Karpas-422 (cell line): Measurements from ENCODE around the gene TRA2A. TPM values are rescaled to one million over a fixed set of nuclear protein-coding genes. Genes with fewer than 3 reads are reported as not detected.

Experiments
- DNase-seq: peaks from one replicate; pipeline ENCODE4 v3.0.0-alpha.2; 2015
- H2AFZ ChIP-seq: fragments of 200-600 bp; sonication (generic); 2 replicates; pipeline ENCODE4 v1.6.1; 2014; ENCODE audit warnings: antibody characterized with exemption, low read length, mixed read lengths
- H3K27ac ChIP-seq: fragments of 200-600 bp; sonication (generic); 2 replicates; pipeline ENCODE4 v1.5.1; 2014; ENCODE audit warnings: mild to moderate bottlenecking, low read length, moderate library complexity
- H3K27me3 ChIP-seq: fragments of 200-600 bp; sonication (generic); 2 replicates; pipeline ENCODE4 v1.6.1; 2014; ENCODE audit warnings: low read length, mixed read lengths
- H3K36me3 ChIP-seq: fragments of 200-600 bp; sonication (generic); 2 replicates; pipeline ENCODE4 v1.6.1; 2014; ENCODE audit warnings: low read length, mixed read lengths; ENCODE audit not compliant: insufficient read depth
- H3K4me1 ChIP-seq: fragments of 200-600 bp; sonication (generic); 2 replicates; pipeline ENCODE4 v1.6.1; 2014; ENCODE audit warnings: mild to moderate bottlenecking, low read length, mixed read lengths
- H3K4me2 ChIP-seq: fragments of 200-600 bp; sonication (generic); 2 replicates; pipeline ENCODE4 v1.6.1; 2014; ENCODE audit warnings: low read length, low read depth, mild to moderate bottlenecking; ENCODE audit not compliant: poor library complexity, severe bottlenecking
- H3K4me3 ChIP-seq: fragments of 200-600 bp; sonication (generic); 2 replicates; pipeline ENCODE4 v1.5.1; 2014; ENCODE audit warnings: mild to moderate bottlenecking, antibody characterized with exemption, low read length, mixed read lengths
- H3K79me2 ChIP-seq: fragments of 200-600 bp; sonication (generic); 2 replicates; pipeline ENCODE4 v1.6.1; 2014; ENCODE audit warnings: mild to moderate bottlenecking, low read length, mixed read lengths
- H3K9ac ChIP-seq: fragments of 200-600 bp; sonication (generic); 2 replicates; pipeline ENCODE4 v1.6.0; 2014; ENCODE audit warnings: low read length
- H3K9me2 ChIP-seq: fragments of 200-600 bp; sonication (generic), shearing (Covaris generic); replicated peaks from 2 replicates; pipeline ENCODE4 v1.6.0; 2014; ENCODE audit warnings: mild to moderate bottlenecking, low read length, moderate library complexity; ENCODE audit not compliant: insufficient read depth
- H3K9me3 ChIP-seq: fragments of 300-700, 200-600 bp; sonication (generic); 2 replicates; pipeline ENCODE4 v1.6.1; 2014; ENCODE audit warnings: low read length, mixed read lengths
- H4K20me1 ChIP-seq: fragments of 200-600 bp; sonication (generic); 2 replicates; pipeline ENCODE4 v1.6.1; 2014; ENCODE audit warnings: mild to moderate bottlenecking, antibody characterized with exemption, low read length, low read depth; ENCODE audit not compliant: insufficient read depth
- small RNA-seq: library from RNA; depleted of rRNA; stranded (forward); fragments of <200 nt; gene quantifications from one replicate; pipeline ENCODE3, GENCODE V24; 2014
- total RNA-seq: library from RNA; depleted of rRNA; stranded (reverse); fragments of >200 nt; shearing (Covaris generic); gene quantifications from 2 replicates; pipeline ENCODE4 v1.2.3, GENCODE V29; 2014; ENCODE audit warnings: low replicate concordance; rRNA removed

The TRA2A gene
- total RNA-seq, 1 experiment from 2014 or later: 34.5 TPM

DNA sequence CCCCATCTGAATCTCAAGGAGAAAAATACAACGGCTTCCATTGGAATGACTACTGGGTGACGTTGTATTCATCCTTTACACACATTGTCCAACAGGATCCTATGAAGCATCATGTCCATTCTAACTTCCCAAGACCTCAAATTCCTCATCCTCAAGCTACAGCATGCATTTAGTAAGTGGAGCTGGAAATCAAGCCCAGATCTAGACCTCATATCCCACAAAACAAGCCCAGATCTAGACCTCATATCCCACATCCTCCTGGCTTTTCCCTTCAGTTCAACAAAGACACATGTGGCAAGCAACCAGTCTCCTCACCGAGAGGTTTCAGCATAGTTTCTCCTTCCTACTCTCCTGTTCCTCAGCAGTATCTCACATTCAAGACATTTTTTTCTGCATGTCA lies 73.7 kb downstream of the TRA2A start:
- Histone ChIP-seq H3K79me2 (peaks cover 100% of the 10 kb centered on the region), H3K9me3 (no peaks in the 10 kb centered on the region), H3K4me2 (no peak overlapping the region), H3K4me3 (no peak overlapping the region), H3K36me3 (peaks cover 38% of the 10 kb centered on the region), H4K20me1 (peaks cover 34% of the 10 kb centered on the region; the same call in 1 of the 2 replicates), H3K9ac (no peak overlapping the region), H2AFZ (no peak overlapping the region), H3K4me1 (peaks cover 5% of the 10 kb centered on the region), H3K9me2 (no peaks in the 10 kb centered on the region), H3K27ac (no peak overlapping the region), H3K27me3 (no peaks in the 10 kb centered on the region)
- DNase-seq: no peak

- peaks cover 31% of the 10 kb centered on the region; the same call in 1 of the 2 replicates for H4K20me1 ChIP-seq
- H2AFZ ChIP-seq: no peak overlapping the region
- H3K36me3 ChIP-seq: peaks cover 23% of the 10 kb centered on the region
- H3K4me1 ChIP-seq: peaks cover 8% of the 10 kb centered on the region
- no peaks in the 10 kb centered on the region for H3K9me2 ChIP-seq
- H3K4me2 ChIP-seq: no peak overlapping the region
- H3K27ac ChIP-seq: no peak overlapping the region
- H3K4me3 ChIP-seq: no peak overlapping the region
- H3K27me3 ChIP-seq: no peaks in the 10 kb centered on the region
- H3K9me3 ChIP-seq: no peaks in the 10 kb centered on the region
- no peak for DNase-seq
- no peak overlapping the region for H3K9ac ChIP-seq
- H3K79me2 ChIP-seq: peaks cover 95% of the 10 kb centered on the region
Measured at GRCh38 chr7:23456093-23456492, 75.7 kb downstream of the TRA2A start.

- peaks cover 20% of the 10 kb centered on the region; the same call in 1 of the 2 replicates for H3K36me3 ChIP-seq
- H3K79me2 ChIP-seq: peaks cover 95% of the 10 kb centered on the region
- H3K9ac ChIP-seq: no peak overlapping the region
- no peak for DNase-seq
- H2AFZ ChIP-seq: no peak overlapping the region
- no peaks in the 10 kb centered on the region for H3K27me3 ChIP-seq
- peaks cover 19% of the 10 kb centered on the region for H3K4me1 ChIP-seq
- H3K27ac ChIP-seq: no peak overlapping the region
- no peaks in the 10 kb centered on the region for H3K9me3 ChIP-seq
- H3K9me2 ChIP-seq: no peaks in the 10 kb centered on the region
- no peak overlapping the region for H3K4me2 ChIP-seq
- no peak overlapping the region for H3K4me3 ChIP-seq
- peaks cover 29% of the 10 kb centered on the region; the same call in 1 of the 2 replicates for H4K20me1 ChIP-seq
Measured at GRCh38 chr7:23454881-23455526, 76.8 kb downstream of the TRA2A start.

Small RNA genes within 50 kb of the gene (small RNA-seq; reads per million reads assigned to genes)
- gene AC079780.1 (not detected), gene RF00019 (not detected)

Other genes starting within 250 kb of the TRA2A start
- gene MALSU1, start 232.6 kb downstream of the TRA2A start, total RNA-seq: 92.2 and 169 TPM in 2 replicates
- gene IGF2BP3, start 61.5 kb downstream of the TRA2A start, total RNA-seq: 61.5 and 120 TPM in 2 replicates
- 3.0 and 8.9 TPM in 2 replicates for gene CCDC126, start 65.4 kb upstream of the TRA2A start, total RNA-seq
- gene FAM221A, start 148.2 kb upstream of the TRA2A start, total RNA-seq: 4.5 and 14.0 TPM in 2 replicates
- gene STK31, start 178.2 kb upstream of the TRA2A start, total RNA-seq: 0.14 and 0.15 TPM in 2 replicates